NCI-H1417 (cell line): Measurements from ENCODE around the gene NEUROD4.

Experiments used
- DNase-seq, 3 experiments: peaks; one replicate each; lab custom pipeline; 2025; lab: John Stamatoyannopoulos, UW

The NEUROD4 gene

GRCh38 chr12:54998958-54999510 lies 20.7 kb upstream of the NEUROD4 start:
- no peak for DNase-seq

DNA sequence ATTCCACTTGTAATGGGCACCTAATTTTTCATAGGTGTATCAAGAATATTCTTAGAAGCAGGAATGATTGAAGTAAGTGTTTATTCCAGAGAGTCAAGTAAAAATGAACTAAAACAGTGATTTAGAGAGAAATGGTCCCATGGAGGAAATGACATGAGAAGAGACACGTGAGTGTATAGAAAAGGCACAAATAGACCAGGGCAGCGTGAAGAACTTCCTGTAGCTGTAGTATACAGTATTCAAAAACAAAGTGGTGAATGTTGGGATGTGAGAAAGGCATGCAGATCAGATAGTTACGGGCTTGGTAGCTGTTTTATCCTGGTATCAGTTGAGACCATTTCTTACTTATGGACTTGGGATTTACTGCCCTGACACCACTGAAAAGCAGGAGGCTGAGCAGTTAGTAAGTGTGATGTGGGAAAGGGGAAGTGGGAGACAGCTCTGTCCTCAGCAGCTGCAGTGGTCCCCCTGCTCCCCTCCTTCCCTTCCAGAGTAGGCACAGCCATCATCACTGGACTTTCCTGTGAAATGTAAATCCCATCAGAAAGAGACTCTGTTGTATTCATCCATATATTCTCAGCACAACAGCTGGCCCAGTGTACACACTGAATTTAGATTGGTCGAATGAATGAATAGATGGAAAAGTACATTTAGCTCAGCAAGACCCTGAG lies 18.4 kb upstream of the NEUROD4 start:
- DNase-seq, result no peak

DNA sequence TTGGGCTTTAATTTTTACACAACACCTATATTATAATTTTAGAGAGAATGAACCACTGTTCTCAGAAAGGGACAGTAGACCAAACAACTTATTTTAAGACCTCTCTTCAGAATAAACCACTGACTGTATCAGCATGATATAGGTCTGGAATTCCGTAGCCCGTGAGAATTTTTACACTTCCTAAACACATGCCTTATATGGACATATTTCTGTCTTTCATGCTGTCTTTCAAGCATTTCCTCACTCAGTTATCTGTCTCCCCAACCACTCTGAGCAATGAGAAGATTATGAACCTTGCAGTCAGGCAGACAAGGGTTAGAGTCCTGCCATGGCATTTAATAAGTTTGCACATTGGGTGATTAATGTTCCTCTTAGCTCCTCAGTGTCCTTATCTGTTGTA lies 17.4 kb upstream of the NEUROD4 start:
- no peak for DNase-seq

DNA sequence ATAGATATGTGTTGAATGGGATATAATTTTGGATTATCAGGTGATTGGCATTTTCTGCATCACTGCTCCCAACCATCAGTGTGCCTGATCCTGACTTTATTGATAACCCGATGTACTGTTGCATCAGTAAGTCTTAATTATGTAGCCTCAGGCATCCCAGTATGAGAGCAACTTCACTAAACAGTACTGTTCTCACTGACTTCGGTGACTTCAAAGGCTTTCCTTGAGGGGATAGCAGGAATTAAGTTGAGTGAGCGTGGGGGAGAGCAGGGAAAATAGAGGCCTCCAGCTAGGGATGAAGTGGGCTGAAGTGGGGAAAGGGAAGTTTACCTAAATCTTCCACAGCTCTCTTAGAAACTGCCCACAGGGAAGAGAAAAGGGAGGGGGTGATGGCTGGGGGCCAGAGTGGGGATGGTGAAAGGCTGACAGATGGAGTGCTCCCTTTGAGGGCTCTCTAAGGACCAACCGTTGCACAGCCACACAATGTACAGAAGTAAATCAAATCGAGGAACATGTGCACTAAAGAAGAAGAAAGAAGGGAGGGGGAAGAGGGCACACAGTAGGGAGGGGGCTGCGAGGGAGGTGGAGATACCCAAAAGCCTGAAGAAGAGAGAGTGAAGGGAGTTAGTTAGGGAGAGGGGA lies 10.7 kb upstream of the NEUROD4 start:
- DNase-seq, result peak in 2 of 3 experiments; percentile 50 to 74

- no peak for DNase-seq
These were observed 2.3 kb upstream of the NEUROD4 start for GRCh38 chr12:55017416-55017925.

- peak in 1 of 3 experiments; percentile 30 for DNase-seq
These were observed 4.8 kb downstream of the NEUROD4 start for GRCh38 chr12:55024575-55024974.

DNA sequence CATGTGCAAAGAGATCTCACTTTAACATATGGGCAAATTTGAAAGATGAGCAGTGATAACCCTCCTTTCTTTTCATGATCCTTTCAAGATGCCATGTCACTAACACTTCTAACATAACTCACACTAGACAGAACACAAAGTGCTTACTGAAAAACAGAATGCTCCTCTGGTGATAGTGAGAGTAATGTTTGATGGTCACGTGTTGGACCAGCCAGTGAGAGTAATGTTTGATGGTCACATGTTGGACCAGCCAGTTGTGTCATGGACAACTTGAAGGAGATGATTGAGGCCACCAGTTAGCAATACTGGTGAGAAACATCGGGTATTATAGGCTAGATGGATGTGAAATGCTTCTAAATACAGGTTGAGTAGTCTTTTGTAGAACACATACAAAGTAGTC lies 5.7 kb downstream of the NEUROD4 start:
- DNase-seq, result no peak

DNA sequence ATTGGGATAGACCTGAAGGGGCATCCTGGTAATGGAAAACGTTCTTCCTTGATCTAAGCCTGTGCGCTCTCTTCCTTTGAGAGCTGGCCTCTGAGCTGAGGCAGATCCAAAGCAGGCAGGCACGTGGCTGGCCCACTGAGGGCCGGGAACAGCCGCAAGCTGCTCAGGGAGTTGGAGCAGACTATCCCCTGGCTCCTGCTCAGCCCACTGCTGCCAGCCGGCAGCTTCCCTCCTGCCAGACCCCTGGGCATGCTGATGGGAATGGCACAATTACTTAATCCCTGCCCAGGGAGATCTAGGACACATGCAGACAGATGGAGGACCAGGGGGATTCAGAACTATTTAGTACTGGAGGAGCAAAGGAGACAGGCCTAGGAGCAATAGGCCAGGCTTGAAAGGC lies 14.4 kb downstream of the NEUROD4 start:
- no peak for DNase-seq

DNA sequence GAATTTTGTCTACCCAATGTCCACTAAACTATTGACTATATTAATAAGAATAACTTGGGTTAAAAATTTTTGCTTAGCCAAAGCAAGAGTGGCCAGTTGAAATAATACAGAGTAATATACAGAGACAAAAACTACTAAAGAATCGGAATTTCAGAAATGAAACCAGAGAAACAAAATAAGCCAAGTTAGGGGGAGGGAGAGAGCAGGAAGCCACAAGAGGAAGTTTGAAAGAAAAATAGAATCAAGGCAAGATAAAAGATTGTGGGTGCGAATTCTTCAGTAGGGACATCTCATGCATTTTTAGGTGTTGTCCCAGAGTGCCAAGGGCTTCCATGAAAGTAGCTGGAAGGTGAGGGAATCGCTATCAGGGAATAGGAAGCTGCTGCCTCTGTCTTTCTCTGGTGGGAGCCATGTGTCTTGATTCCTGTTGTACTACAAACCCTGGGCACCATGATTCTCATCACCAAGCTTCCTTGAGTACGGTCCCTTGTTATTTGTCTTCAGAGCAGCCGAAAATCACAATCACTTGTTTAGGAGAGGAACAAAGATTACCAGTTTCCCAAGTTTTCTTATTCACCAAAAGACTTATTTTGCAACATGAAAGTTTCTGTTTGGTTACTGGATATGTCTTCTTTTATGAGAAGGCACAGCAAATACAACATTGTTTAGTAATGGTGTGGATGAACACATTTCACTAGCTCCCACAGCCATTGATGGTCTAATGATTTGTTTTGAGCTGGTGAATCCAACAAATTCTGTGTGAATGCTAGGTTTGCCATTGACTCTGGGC lies 16.7 kb downstream of the NEUROD4 start:
- no peak for DNase-seq

- peak in 1 of 3 experiments; percentile 19 for DNase-seq
These were observed 17.7 kb downstream of the NEUROD4 start for GRCh38 chr12:55037351-55037987.

- peak in 1 of 3 experiments; percentile 55 for DNase-seq
These were observed 19.9 kb downstream of the NEUROD4 start for GRCh38 chr12:55039395-55040354.

DNA sequence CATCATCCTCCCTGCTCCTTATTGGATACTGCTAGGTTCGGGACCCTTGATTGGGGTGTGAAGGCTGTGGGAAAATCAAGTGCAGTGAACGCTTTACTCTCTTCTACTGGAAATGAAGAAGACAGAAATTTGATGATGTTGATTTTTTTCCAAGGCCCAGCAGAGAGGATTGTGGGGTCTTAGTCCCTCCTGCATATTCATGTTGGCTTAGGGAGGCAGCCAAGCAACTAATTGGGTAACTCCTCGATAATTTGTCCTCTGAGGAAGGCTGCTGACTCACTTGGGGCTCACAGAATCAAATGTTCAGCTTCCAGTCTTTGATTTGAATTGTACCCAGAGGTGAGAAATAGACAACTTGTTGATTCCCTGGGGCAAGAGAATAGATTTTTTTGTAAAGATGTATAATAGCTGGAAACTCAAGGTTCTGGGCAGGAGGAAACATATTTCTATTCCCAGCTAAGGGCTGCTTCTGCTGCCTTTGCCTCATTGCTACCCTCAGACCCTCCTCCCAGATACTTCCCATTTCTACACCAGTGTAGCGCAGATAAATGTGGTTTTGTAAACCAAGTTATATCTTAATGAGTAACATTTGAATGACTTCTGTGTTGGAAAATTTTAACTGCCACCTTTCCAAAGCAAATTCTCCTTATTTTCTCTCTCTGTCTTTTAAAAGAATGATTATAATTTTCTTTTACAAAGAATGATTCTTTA lies 21.7 kb downstream of the NEUROD4 start:
- no peak for DNase-seq

DNA sequence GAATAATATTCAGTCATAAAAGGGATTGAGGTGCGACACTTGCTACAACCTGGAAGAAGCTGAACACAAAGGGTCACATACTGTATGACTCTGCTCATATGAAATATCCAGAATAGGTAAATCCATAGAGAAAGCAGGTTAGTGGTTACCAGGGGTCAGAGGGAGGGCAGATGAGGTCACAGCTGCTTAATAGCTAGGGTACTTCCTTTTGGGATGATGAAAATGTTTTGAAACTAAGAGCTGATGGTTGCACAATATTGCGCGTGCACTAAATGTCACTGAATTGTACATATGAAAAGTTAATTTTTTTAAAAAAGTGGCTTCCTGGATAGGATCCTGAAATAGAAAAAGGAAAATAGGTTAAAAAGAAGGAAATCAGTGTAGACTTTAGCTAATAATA lies 23.8 kb downstream of the NEUROD4 start:
- no peak for DNase-seq

DNA sequence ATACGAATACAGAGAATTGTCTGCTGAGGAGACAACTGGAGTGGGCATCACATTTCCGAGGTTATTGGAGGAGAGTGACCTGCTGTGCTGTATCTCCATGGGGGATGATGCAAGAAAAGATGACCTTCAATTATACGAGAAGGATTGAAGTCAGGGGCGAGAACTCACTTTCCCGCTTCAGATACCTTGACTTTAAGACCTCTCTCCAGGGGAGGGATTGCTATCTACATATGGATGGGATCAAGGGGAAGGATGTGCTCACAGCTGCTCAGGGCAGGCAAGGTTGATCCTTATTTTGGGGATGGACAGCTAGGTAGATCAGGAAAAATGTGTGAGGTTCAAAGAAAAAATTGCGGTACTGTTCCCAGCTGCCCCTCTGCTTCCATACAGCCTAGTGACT lies 24.4 kb downstream of the NEUROD4 start:
- DNase-seq, result no peak

DNA sequence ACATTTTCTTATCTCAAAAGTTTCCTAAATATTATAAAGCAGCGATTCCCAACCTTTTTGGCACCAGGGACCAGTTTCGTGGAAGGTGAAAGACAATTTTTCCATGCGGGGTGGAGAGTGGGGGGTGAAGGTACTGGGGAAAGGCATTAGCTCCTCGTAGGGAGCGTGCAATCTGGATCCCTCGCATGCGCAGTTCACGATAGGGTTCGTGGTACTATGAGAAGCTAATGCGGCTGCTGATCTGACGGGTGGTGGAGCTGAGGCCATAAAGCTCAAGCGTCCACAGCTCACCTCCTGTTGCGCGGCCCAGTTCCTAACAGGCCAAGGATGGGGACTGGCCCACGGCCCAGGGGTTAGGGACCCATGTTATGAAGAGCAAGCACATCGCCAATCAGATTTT lies 29.9 kb downstream of the NEUROD4 start:
- DNase-seq, result no peak

- DNase-seq, result peak in 1 of 3 experiments; percentile 52
These were observed 31.6 kb downstream of the NEUROD4 start for GRCh38 chr12:55051197-55051947.

DNA sequence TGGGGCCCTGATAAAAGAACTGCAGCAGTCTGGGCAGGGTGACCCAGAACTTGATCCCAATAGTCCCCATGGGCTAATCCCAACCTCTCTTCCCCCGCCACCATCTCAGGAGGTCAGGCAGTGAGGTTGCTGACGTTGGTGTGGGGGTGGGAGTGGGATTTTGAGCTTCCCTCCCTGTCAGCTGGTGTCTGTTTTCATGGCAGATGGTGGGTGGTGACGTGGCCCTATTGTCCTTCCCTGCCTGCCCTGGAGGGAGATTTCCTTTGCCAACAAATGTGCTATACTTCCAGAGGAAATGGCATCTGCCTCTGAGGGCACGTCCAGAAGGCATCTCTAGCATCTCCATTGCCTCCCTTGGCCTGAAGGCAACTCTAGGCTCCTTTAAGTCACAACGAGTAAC lies 37.7 kb downstream of the NEUROD4 start:
- DNase-seq, result peak in 2 of 3 experiments; percentile 31 to 73

GRCh38 chr12:55058082-55058481 lies 38.3 kb downstream of the NEUROD4 start:
- DNase-seq, result no peak

- DNase-seq, result no peak
These were observed 39.0 kb downstream of the NEUROD4 start for GRCh38 chr12:55058776-55059175.
